ENCODE data around the gene RAI14.

GRCh38 chr5:34841816-34842215 lies 185.7 kb downstream of the RAI14 start:
- TF ChIP-seq CTCF (IDR thresholded peaks at IDR 0.05): no peak
- no peak for TF ChIP-seq POLR2A (IDR thresholded peaks at IDR 0.05)

All from lower leg skin (tissue), 3 donors.